ENCODE results near the gene CD82.

DNA sequence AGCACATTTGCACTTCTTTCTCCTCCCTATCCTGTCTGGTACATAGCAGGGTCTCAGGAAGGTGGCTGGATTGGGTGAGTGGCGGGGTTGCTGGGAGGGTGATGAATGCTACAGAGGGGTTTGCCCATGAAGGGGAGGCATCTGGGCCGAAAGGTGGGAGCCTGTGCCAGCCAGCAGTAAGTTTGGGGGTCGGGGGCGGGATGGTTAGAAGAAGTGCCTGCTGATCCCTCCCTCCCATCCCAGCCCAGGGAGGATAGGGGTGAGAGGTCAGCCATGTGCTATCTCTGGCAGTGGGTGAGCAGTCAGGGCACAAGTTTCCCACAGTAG is 2.8 kb downstream of the CD82 start:
- TF ChIP-seq, protein P1, sequence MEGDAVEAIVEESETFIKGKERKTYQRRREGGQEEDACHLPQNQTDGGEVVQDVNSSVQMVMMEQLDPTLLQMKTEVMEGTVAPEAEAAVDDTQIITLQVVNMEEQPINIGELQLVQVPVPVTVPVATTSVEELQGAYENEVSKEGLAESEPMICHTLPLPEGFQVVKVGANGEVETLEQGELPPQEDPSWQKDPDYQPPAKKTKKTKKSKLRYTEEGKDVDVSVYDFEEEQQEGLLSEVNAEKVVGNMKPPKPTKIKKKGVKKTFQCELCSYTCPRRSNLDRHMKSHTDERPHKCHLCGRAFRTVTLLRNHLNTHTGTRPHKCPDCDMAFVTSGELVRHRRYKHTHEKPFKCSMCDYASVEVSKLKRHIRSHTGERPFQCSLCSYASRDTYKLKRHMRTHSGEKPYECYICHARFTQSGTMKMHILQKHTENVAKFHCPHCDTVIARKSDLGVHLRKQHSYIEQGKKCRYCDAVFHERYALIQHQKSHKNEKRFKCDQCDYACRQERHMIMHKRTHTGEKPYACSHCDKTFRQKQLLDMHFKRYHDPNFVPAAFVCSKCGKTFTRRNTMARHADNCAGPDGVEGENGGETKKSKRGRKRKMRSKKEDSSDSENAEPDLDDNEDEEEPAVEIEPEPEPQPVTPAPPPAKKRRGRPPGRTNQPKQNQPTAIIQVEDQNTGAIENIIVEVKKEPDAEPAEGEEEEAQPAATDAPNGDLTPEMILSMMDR (IDR thresholded peaks at IDR 0.05; ENCODE audit: insufficient read depth, low read length, poor library complexity, severe bottlenecking), result no peak
- TF ChIP-seq EZH2phosphoT487 (conservative IDR thresholded peaks at IDR 0.05; ENCODE audit: low read length), result no peak

Measured in SU-DHL-6 (cell line).